HepG2 (cell line): ENCODE results near the gene LRRTM3. TPM values are rescaled to one million over a fixed set of nuclear protein-coding genes. Genes with fewer than 3 reads are reported as not detected.

Experiments
- ATAC-seq: fragments of 200-7000 bp; cut with Tn5 transposase; 3 replicates; pipeline ENCODE4 v1.9.1; 2020; ENCODE audit warnings: mild to moderate bottlenecking, moderate library complexity
- BruUV-seq: library from RNA; stranded (reverse); fragments of 400-500 nt; replicated peaks from 2 replicates; lab custom pipeline; 2021; lab: Mats Ljungman, UMichigan
- CTCF ChIA-PET: fragments of 300-600 bp; formaldehyde crosslinking; extraction: SDS; loops from one replicate; lab custom pipeline; 2021; ENCODE audit warnings: low total read pairs, inconsistent platforms, low intra/inter-chr PET ratio; lab: Yijun Ruan, JAX
- POLR2A ChIA-PET: fragments of 350-600 bp; sonication (Branson Sonifier 250); formaldehyde crosslinking; loops from one replicate; lab custom pipeline; 2020; ENCODE audit warnings: antibody characterized with exemption, inconsistent platforms; lab: Yijun Ruan, JAX
- DNase-seq: peaks from one replicate; pipeline ENCODE4 v3.0.0-alpha.2; 2015; ENCODE audit warnings: low spot score
- FAIRE-seq: peaks from 3 replicates; lab custom pipeline; 2011; peaks lifted over from hg19 to GRCh38; lab: Jason Lieb, UNC
- H2AFZ ChIP-seq: one replicate; pipeline ENCODE4 v1.6.1; 2011; ENCODE audit warnings: low read length, inconsistent platforms
- H3K27ac ChIP-seq: fragments of 300-600 bp; 3 replicates; pipeline ENCODE4 v1.8.0; 2011; ENCODE audit warnings: mixed run types, mild to moderate bottlenecking, mixed read lengths, low read length, inconsistent platforms; ENCODE audit not compliant: insufficient read depth; ENCODE audit errors: extremely low read length
- H3K27me3 ChIP-seq, 2 experiments: fragments of 200-600 bp in 1 of 2; 2 replicates in 1 of 2; 3 replicates in 1 of 2; pipeline versions ENCODE4 v1.6.0 to v1.8.0; 2011; ENCODE audit warnings: low read length in 2 of 2, mild to moderate bottlenecking in 2 of 2, moderate library complexity in 2 of 2, inconsistent platforms in 1 of 2; ENCODE audit not compliant: insufficient read depth in 2 of 2, control insufficient read depth in 1 of 2
- H3K36me3 ChIP-seq, 2 experiments: fragments of 200-600 bp in 1 of 2; replicated peaks in 1 of 2; 2 replicates in 1 of 2; 3 replicates in 1 of 2; pipeline versions ENCODE4 v1.5.1 to v1.8.0; 2011; ENCODE audit warnings: low read length in 2 of 2, inconsistent platforms in 1 of 2; ENCODE audit not compliant: insufficient read depth in 2 of 2, control insufficient read depth in 1 of 2
- H3K4me1 ChIP-seq: 2 replicates; pipeline ENCODE4 v1.5.1; 2012; ENCODE audit warnings: low read length, inconsistent platforms; ENCODE audit not compliant: insufficient read depth
- H3K4me2 ChIP-seq: 2 replicates; pipeline ENCODE4 v1.6.0; 2011; ENCODE audit warnings: low read depth, low read length, inconsistent platforms
- H3K4me3 ChIP-seq, 3 experiments: fragments of 200-600 bp in 1 of 3; sonication (generic), shearing (Covaris generic) in 1 of 3; replicated peaks in 1 of 3; 2 replicates each; pipeline ENCODE4 v1.5.1; 2011 to 2016; ENCODE audit warnings: low read length in 3 of 3, inconsistent platforms in 2 of 3, low read depth in 2 of 3, mild to moderate bottlenecking in 2 of 3, control low read depth in 1 of 3, mixed read lengths in 1 of 3; ENCODE audit not compliant: insufficient read depth in 1 of 3
- H3K79me2 ChIP-seq: one replicate; pipeline ENCODE4 v1.6.1; 2011; ENCODE audit warnings: low read length, inconsistent platforms; ENCODE audit not compliant: insufficient read depth
- H3K9ac ChIP-seq: 2 replicates; pipeline ENCODE4 v1.6.0; 2011; ENCODE audit warnings: mild to moderate bottlenecking, low read depth, low read length, inconsistent platforms; ENCODE audit not compliant: insufficient read depth
- H3K9me3 ChIP-seq: 2 replicates; pipeline ENCODE4 v1.5.1; 2012; ENCODE audit warnings: mild to moderate bottlenecking, low read length
- H4K20me1 ChIP-seq: 2 replicates; pipeline ENCODE4 v1.6.0; 2011; ENCODE audit warnings: inconsistent platforms, mild to moderate bottlenecking, low read length, moderate library complexity; ENCODE audit not compliant: insufficient read depth
- ATF3 ChIP-seq: sonication (generic); formaldehyde crosslinking; IDR thresholded peaks from 2 replicates; pipeline ENCODE4 v1.4.0; 2020; ENCODE audit warnings: missing genetic modification reagents
- BCL6 ChIP-seq: IDR thresholded peaks from 2 replicates; pipeline ENCODE4 v1.6.1; 2016; ENCODE audit warnings: missing genetic modification reagents, missing compliant biosample characterization
- E2F2 ChIP-seq: sonication (generic); formaldehyde crosslinking; IDR thresholded peaks from 2 replicates; pipeline ENCODE4 v1.4.0; 2020; ENCODE audit warnings: missing genetic modification reagents, borderline replicate concordance
- GFI1 ChIP-seq: sonication (generic); formaldehyde crosslinking; IDR thresholded peaks from 2 replicates; pipeline ENCODE4 v1.5.0; 2020; ENCODE audit warnings: missing genetic modification reagents, mild to moderate bottlenecking, borderline replicate concordance
- GZF1 ChIP-seq: sonication (generic); formaldehyde crosslinking; IDR thresholded peaks from 2 replicates; pipeline ENCODE4 v1.5.1; 2020; ENCODE audit warnings: mild to moderate bottlenecking, missing genetic modification reagents
- MAFF ChIP-seq: IDR thresholded peaks from 2 replicates; pipeline ENCODE4 v1.6.1; 2011; ENCODE audit warnings: low read depth, low read length, improper control_type of control experiment
- MAFK ChIP-seq, 2 experiments: IDR thresholded peaks in 1 of 2; conservative IDR thresholded peaks in 1 of 2; 2 replicates each; pipeline ENCODE4 v1.6.1; 2011; ENCODE audit warnings: improper control_type of control experiment in 2 of 2, low read length in 2 of 2
- NFE2L2 ChIP-seq: fragments of 150-350 bp; IDR thresholded peaks from 2 replicates; pipeline ENCODE4 v1.6.1; 2014; ENCODE audit warnings: low read length
- SRF ChIP-seq: IDR thresholded peaks from 2 replicates; pipeline ENCODE4 v1.6.1; 2011; ENCODE audit warnings: mild to moderate bottlenecking, low read depth, low read length, moderate library complexity
- XBP1 ChIP-seq: sonication (generic); formaldehyde crosslinking; IDR thresholded peaks from 2 replicates; pipeline ENCODE4 v1.5.0; 2020; ENCODE audit warnings: missing genetic modification reagents
- ZNF136 ChIP-seq: sonication (generic); formaldehyde crosslinking; IDR thresholded peaks from 2 replicates; pipeline ENCODE4 v1.8.1; 2022; ENCODE audit warnings: low read depth, mild to moderate bottlenecking, moderate library complexity, missing genetic modification reagents
- ZNF18 ChIP-seq: sonication (generic); formaldehyde crosslinking; IDR thresholded peaks from 2 replicates; pipeline ENCODE4 v1.8.0; 2022; ENCODE audit warnings: mild to moderate bottlenecking, missing genetic modification reagents; ENCODE audit not compliant: insufficient replicate concordance
- ZNF224 ChIP-seq: sonication (generic); formaldehyde crosslinking; IDR thresholded peaks from 2 replicates; pipeline ENCODE4 v1.5.0; 2020; ENCODE audit warnings: mild to moderate bottlenecking, missing genetic modification reagents
- ZNF598 ChIP-seq: sonication (generic); formaldehyde crosslinking; IDR thresholded peaks from 2 replicates; pipeline ENCODE4 v1.5.1; 2020; ENCODE audit warnings: mild to moderate bottlenecking, missing genetic modification reagents, borderline replicate concordance
- ZNF816 ChIP-seq: sonication (generic); formaldehyde crosslinking; IDR thresholded peaks from 2 replicates; pipeline ENCODE4 v1.8.0; 2022; ENCODE audit warnings: missing genetic modification reagents, mild to moderate bottlenecking, borderline replicate concordance
- WGBS: methylation state at CpG from one replicate; pipeline ENCODE4 v1.1.6; 2017; ENCODE audit warnings: low lambda C conversion rate; 5-methylcytosine and 5-hydroxymethylcytosine counted together
- in situ Hi-C: cut with HindIII; loops from 2 replicates; pipeline ENCODE4 v1.10.0; 2017; ENCODE audit warnings: low pct_unique_long_range_greater_than_20kb; ENCODE audit not compliant: extremely low pct_ligation_motif_present
- intact Hi-C: fragments of 100-400 bp; cut with micrococcal nuclease; formaldehyde crosslinking; loops from one replicate; pipeline ENCODE4 v1.10.0; 2022; ENCODE audit not compliant: unreplicated experiment
- polyA plus RNA-seq, 8 experiments: library from polyadenylated mRNA; depleted of rRNA in 3 of 8; stranded (reverse) in 7 of 8; unstranded in 1 of 8; fragments of >200 nt; fragmentation: Illumina TruSeq in 4 of 8; extraction: Trizol in 4 of 8; gene quantifications; 2 replicates each; pipeline versions ENCODE4 v1.2.1 to v1.2.3, GENCODE V29; 2011 to 2016; ENCODE audit warnings: low read depth in 4 of 8, missing spikeins in 1 of 8, mixed read lengths in 1 of 8; ENCODE audit not compliant: insufficient read depth in 1 of 8
- total RNA-seq, 5 experiments: library from RNA; depleted of rRNA; stranded (reverse); fragments of >200 nt; fragmentation: Illumina TruSeq; extraction: Trizol; gene quantifications; 2 replicates each; pipeline ENCODE4 v1.2.3, GENCODE V29; 2016; ENCODE audit warnings: low read depth in 1 of 5

The LRRTM3 gene
- total and polyA plus RNA-seq, 2 of the 13 experiments (the other 11 are each of a cell fraction or from before 2014, with no cell fraction given) = not detected

GRCh38 chr10:66990143-66990830 lies 64.5 kb downstream of the LRRTM3 start:
- Histone ChIP-seq H4K20me1 (no peaks in the 10 kb centered on the region), H3K4me3 (no peak overlapping the region), H3K27me3 (no peaks in the 10 kb centered on the region), H3K9me3 (no peaks in the 10 kb centered on the region), H3K4me1 (no peaks in the 10 kb centered on the region), H3K27ac (no peak overlapping the region), H2AFZ (no peak overlapping the region), H3K79me2 (no peaks in the 10 kb centered on the region), H3K4me2 (no peak overlapping the region), H3K9ac (no peak overlapping the region), H3K36me3 (no peaks in the 10 kb centered on the region)
- BruUV-seq = no TSS peak
- peak in 1 of 2 experiments; percentile 34; a peak in 2 of 4 replicates for TF ChIP-seq MAFK (conservative IDR thresholded peaks at IDR 0.05 in 1 of 2, IDR thresholded peaks at IDR 0.05 in 1 of 2; ENCODE audit: low read length in 2 of 2)
- no peak for TF ChIP-seq ZNF224 (CRISPR knock-in tag)
- 0 out of 2 replicates have a peak, but pooled peaks have one; percentile 3 for TF ChIP-seq MAFF
- TF ChIP-seq NFE2L2 = peak; percentile 74
- DNase-seq (no peak), FAIRE-seq (no peak), ATAC-seq (no peak)
- WGBS = 0% methylated on average over 1 of the region's 1 CpG
- CTCF ChIA-PET = no interaction called here
- in situ Hi-C loops = no loop called here
- POLR2A ChIA-PET = no interaction called here
- intact Hi-C loops = no loop called here

GRCh38 chr10:66996996-66997395 lies 71.2 kb downstream of the LRRTM3 start:
- Histone ChIP-seq H3K4me2 (no peak overlapping the region), H3K9me3 (no peaks in the 10 kb centered on the region), H3K36me3 (no peaks in the 10 kb centered on the region), H3K27ac (no peak overlapping the region), H2AFZ (no peak overlapping the region), H3K27me3 (no peaks in the 10 kb centered on the region), H4K20me1 (no peaks in the 10 kb centered on the region), H3K79me2 (no peaks in the 10 kb centered on the region), H3K4me3 (no peak overlapping the region), H3K4me1 (no peaks in the 10 kb centered on the region), H3K9ac (no peak overlapping the region)
- in situ Hi-C loops (no loop called here), intact Hi-C loops (no loop called here)
- POLR2A ChIA-PET = no interaction called here
- ATAC-seq (no peak), FAIRE-seq (no peak), DNase-seq (no peak)
- CTCF ChIA-PET = no interaction called here
- WGBS = 0% methylated on average over 1 of the region's 1 CpG
- no TSS peak for BruUV-seq
- no peak for TF ChIP-seq ATF3
- TF ChIP-seq ZNF598 (CRISPR knock-in tag) = no peak
- TF ChIP-seq SRF = no peak
- TF ChIP-seq E2F2 (CRISPR knock-in tag) = no peak
- no peak for TF ChIP-seq ZNF816 (CRISPR knock-in tag)
- TF ChIP-seq GFI1 (CRISPR knock-in tag) = no peak
- TF ChIP-seq ZNF18 (CRISPR knock-in tag) = no peak
- no peak for TF ChIP-seq XBP1 (CRISPR knock-in tag)
- no peak for TF ChIP-seq BCL6 (CRISPR knock-in tag)
- no peak for TF ChIP-seq GZF1
- TF ChIP-seq ZNF136 (CRISPR knock-in tag) = no peak
